Panc1 (cell line): ENCODE results near the gene TBKBP1. TPM values are rescaled to one million over a fixed set of nuclear protein-coding genes. Genes with fewer than 3 reads are reported as not detected.

Source experiments
- ATAC-seq: fragments of 200-7000 bp; cut with Tn5 transposase; 2 replicates; pipeline ENCODE4 v1.9.1; 2020; ENCODE audit warnings: mild to moderate bottlenecking, moderate library complexity
- BruUV-seq: library from RNA; stranded (reverse); fragments of 400-500 nt; replicated peaks from 2 replicates; lab custom pipeline; 2021; lab: Mats Ljungman, UMichigan
- CTCF ChIA-PET: fragments of 300-600 bp; sonication (Branson Sonifier 250); formaldehyde crosslinking; loops from one replicate; lab custom pipeline; 2022; ENCODE audit warnings: antibody characterized with exemption; lab: Charles Lee
- POLR2A ChIA-PET: fragments of 300-600 bp; sonication (Branson Sonifier 250); formaldehyde crosslinking; loops from one replicate; lab custom pipeline; 2022; ENCODE audit warnings: antibody characterized with exemption; lab: Charles Lee
- DNase-seq: peaks from one replicate; pipeline ENCODE4 v3.0.0-alpha.2; 2010; ENCODE audit warnings: low read depth, low spot score
- H3K27ac ChIP-seq: 2 replicates; pipeline ENCODE4 v1.5.1; 2011; ENCODE audit warnings: mild to moderate bottlenecking, low read length, inconsistent platforms
- H3K27me3 ChIP-seq: fragments of 200-500 bp; sonication (Bioruptor generic); 2 replicates; pipeline ENCODE4 v1.6.0; 2014; ENCODE audit warnings: low read length, inconsistent platforms; ENCODE audit not compliant: control insufficient read depth, insufficient read depth
- H3K36me3 ChIP-seq: fragments of 200-500 bp; sonication (Bioruptor generic); 2 replicates; pipeline ENCODE4 v1.5.1; 2014; ENCODE audit warnings: inconsistent platforms, mild to moderate bottlenecking, low read length, moderate library complexity; ENCODE audit not compliant: control insufficient read depth, insufficient read depth
- H3K4me1 ChIP-seq: 2 replicates; pipeline ENCODE4 v1.5.1; 2011; ENCODE audit warnings: inconsistent platforms, mild to moderate bottlenecking, low read length, moderate library complexity; ENCODE audit not compliant: control insufficient read depth, insufficient read depth
- H3K4me3 ChIP-seq, 2 experiments: 2 replicates each; pipeline ENCODE4 v1.5.1; 2011 to 2012; ENCODE audit warnings: low read depth in 2 of 2, low read length in 2 of 2, mild to moderate bottlenecking in 2 of 2, inconsistent platforms in 1 of 2, moderate library complexity in 1 of 2
- H3K9me3 ChIP-seq: fragments of 200-500 bp; sonication (Bioruptor generic); 2 replicates; pipeline ENCODE4 v1.5.1; 2014; ENCODE audit warnings: low read depth, mild to moderate bottlenecking, inconsistent platforms, low read length, moderate library complexity; ENCODE audit not compliant: control insufficient read depth, insufficient read depth
- POLR2AphosphoS5 ChIP-seq: IDR thresholded peaks from 2 replicates; pipeline ENCODE4 v1.6.1; 2012; ENCODE audit warnings: mild to moderate bottlenecking, low read depth, low read length, moderate library complexity
- SIN3A ChIP-seq: IDR thresholded peaks from 2 replicates; pipeline ENCODE4 v1.6.1; 2012; ENCODE audit warnings: low read depth, mild to moderate bottlenecking, low read length, moderate library complexity, borderline replicate concordance; ENCODE audit not compliant: insufficient read depth
- TCF7L2 ChIP-seq: IDR thresholded peaks from 2 replicates; pipeline ENCODE4 v1.6.1; 2011; ENCODE audit warnings: mild to moderate bottlenecking, low read depth, low read length, inconsistent platforms
- in situ Hi-C: cut with HindIII; loops from 2 replicates; pipeline ENCODE4 v1.10.0; 2016; ENCODE audit warnings: low sequenced_read_pairs, low pct_unique_long_range_greater_than_20kb
- intact Hi-C: fragments of 100-400 bp; cut with micrococcal nuclease; formaldehyde crosslinking; loops from one replicate; pipeline ENCODE4 v1.10.0; 2022; ENCODE audit not compliant: unreplicated experiment
- total RNA-seq: library from RNA; stranded (reverse); gene quantifications from one replicate; pipeline ENCODE4 v1.2.1, GENCODE V29; 2021; ENCODE audit not compliant: unreplicated experiment
- TF ChIP-seq, protein P1 (sequence below), 2 experiments: IDR thresholded peaks; 2 replicates each; pipeline ENCODE4 v1.6.1; 2011 to 2012; ENCODE audit warnings: low read depth in 2 of 2, control low read depth in 1 of 2, low read length in 1 of 2, mild to moderate bottlenecking in 1 of 2, moderate library complexity in 1 of 2; ENCODE audit not compliant: insufficient read depth in 1 of 2
- TF ChIP-seq, protein P2 (sequence below): fragments of 450-650 bp; IDR thresholded peaks from 2 replicates; pipeline ENCODE4 v1.5.1; 2017; ENCODE audit warnings: mild to moderate bottlenecking

TBKBP1 gene
- total RNA-seq, 1 experiment from 2014 or later, result 12.0 TPM

DNA sequence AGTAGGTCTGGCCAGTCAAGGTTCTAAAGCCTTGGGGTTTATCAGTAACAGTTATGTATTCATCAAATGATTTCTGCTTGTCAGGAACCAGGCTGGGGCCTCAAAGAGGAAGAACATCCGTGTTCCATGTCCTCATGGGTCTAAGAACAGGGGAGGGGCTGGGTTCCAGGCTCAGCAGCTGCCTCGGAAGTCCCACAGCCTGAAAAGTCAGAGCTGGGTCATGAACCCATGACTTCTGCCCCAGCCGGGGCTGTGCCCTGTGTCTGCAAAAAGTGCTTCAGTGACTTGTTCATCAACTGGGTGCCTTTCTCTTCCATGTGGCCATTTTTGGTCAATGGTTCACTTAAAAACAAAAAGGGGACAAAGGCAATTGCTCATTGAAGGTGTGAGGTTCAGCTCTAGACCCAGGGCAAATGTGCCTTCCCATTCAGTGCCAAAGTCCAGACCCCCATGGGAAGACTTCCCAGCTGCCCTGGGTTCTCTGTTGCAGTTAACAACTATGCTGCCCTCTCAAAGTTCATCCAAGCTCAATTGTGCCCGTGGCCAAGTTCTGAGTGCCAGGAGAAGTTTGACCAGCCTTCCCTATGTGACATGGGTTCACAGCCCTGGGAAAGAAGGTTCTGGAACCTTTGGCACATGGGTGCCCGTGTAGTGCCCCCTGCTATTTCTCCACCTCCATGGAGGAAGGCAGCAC, 18.5 kb downstream of the TBKBP1 start:
- H3K36me3 ChIP-seq, result no peaks in the 10 kb centered on the region
- H3K4me1 ChIP-seq, result no peaks in the 10 kb centered on the region
- intact Hi-C loops (no loop called here), in situ Hi-C loops (no loop called here)
- no TSS peak for BruUV-seq
- no peak for ATAC-seq
- no peak overlapping the region for H3K27ac ChIP-seq
- CTCF ChIA-PET, result no interaction called here
- peaks cover 5% of the 10 kb centered on the region; the same call in 1 of the 2 replicates for H3K27me3 ChIP-seq
- no peak overlapping the region for H3K4me3 ChIP-seq
- H3K9me3 ChIP-seq, result no peaks in the 10 kb centered on the region
- POLR2A ChIA-PET, result no interaction called here
- no peak for DNase-seq
- TF ChIP-seq POLR2AphosphoS5 (no peak), SIN3A (no peak), TCF7L2 (no peak)
- TF ChIP-seq, protein P1, sequence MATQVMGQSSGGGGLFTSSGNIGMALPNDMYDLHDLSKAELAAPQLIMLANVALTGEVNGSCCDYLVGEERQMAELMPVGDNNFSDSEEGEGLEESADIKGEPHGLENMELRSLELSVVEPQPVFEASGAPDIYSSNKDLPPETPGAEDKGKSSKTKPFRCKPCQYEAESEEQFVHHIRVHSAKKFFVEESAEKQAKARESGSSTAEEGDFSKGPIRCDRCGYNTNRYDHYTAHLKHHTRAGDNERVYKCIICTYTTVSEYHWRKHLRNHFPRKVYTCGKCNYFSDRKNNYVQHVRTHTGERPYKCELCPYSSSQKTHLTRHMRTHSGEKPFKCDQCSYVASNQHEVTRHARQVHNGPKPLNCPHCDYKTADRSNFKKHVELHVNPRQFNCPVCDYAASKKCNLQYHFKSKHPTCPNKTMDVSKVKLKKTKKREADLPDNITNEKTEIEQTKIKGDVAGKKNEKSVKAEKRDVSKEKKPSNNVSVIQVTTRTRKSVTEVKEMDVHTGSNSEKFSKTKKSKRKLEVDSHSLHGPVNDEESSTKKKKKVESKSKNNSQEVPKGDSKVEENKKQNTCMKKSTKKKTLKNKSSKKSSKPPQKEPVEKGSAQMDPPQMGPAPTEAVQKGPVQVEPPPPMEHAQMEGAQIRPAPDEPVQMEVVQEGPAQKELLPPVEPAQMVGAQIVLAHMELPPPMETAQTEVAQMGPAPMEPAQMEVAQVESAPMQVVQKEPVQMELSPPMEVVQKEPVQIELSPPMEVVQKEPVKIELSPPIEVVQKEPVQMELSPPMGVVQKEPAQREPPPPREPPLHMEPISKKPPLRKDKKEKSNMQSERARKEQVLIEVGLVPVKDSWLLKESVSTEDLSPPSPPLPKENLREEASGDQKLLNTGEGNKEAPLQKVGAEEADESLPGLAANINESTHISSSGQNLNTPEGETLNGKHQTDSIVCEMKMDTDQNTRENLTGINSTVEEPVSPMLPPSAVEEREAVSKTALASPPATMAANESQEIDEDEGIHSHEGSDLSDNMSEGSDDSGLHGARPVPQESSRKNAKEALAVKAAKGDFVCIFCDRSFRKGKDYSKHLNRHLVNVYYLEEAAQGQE (IDR thresholded peaks at IDR 0.05; ENCODE audit: insufficient read depth in 1 of 2, low read depth in 2 of 2, low read length in 1 of 2), result no peak

DNA sequence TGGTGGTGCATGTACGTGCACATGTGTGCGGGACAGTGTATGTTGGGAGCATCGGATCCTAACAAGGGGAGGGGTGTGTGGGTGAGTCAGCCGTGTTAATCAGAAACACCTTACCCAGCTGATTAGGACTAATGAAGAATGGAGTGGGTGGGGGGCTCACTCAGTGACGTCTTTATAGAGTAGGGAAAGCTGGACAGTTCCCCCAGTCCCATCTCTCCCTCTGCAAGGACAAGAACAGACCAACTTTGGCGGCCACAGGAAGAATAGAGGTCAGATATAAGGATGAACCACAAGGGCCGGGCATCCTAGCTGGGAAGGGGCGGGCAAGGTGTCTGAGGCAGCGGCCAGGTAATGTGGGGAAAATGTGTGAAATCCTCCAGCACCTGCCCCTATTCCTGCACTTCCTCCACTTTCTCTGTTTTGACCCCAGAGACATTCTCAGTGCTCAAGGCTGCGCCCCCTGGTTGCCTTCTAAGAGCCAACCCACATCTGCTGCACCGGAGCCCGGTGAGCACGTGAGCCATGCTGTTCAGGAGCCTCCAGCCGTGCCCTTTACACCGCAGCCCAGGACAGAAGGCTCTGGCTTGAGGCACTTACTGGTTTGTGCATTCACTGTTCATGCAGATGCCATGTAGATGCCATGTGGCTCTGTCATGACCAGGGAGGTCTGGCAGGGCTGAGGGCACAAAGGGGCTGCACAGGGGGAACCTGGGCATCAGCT, 20.2 kb downstream of the TBKBP1 start:
- peaks cover 5% of the 10 kb centered on the region; the same call in 1 of the 2 replicates for H3K27me3 ChIP-seq

More for the DNA sequence above, 20.2 kb downstream of the TBKBP1 start:
- ChIA-PET POLR2A (no interaction called here), CTCF (no interaction called here)
- intact Hi-C loops, result no loop called here
- DNase-seq, result no peak
- ATAC-seq, result no peak
- no peaks in the 10 kb centered on the region for H3K36me3 ChIP-seq
- H3K27ac ChIP-seq, result no peak overlapping the region
- H3K9me3 ChIP-seq, result no peaks in the 10 kb centered on the region
- in situ Hi-C loops, result no loop called here
- no TSS peak for BruUV-seq
- no peak for TF ChIP-seq SIN3A
- TF ChIP-seq, protein P2, sequence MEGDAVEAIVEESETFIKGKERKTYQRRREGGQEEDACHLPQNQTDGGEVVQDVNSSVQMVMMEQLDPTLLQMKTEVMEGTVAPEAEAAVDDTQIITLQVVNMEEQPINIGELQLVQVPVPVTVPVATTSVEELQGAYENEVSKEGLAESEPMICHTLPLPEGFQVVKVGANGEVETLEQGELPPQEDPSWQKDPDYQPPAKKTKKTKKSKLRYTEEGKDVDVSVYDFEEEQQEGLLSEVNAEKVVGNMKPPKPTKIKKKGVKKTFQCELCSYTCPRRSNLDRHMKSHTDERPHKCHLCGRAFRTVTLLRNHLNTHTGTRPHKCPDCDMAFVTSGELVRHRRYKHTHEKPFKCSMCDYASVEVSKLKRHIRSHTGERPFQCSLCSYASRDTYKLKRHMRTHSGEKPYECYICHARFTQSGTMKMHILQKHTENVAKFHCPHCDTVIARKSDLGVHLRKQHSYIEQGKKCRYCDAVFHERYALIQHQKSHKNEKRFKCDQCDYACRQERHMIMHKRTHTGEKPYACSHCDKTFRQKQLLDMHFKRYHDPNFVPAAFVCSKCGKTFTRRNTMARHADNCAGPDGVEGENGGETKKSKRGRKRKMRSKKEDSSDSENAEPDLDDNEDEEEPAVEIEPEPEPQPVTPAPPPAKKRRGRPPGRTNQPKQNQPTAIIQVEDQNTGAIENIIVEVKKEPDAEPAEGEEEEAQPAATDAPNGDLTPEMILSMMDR, result no peak
- TF ChIP-seq, protein P1 (IDR thresholded peaks at IDR 0.05; ENCODE audit: insufficient read depth in 1 of 2, low read depth in 2 of 2, low read length in 1 of 2), result no peak; a peak in 1 of 4 replicates
- TF ChIP-seq TCF7L2, result no peak
- TF ChIP-seq POLR2AphosphoS5, result no peak
- H3K4me1 ChIP-seq, result no peaks in the 10 kb centered on the region
- no peak overlapping the region for H3K4me3 ChIP-seq
